HG03565 (cell line): ENCODE results near the gene SEMA6A.
"Not testable (repeated sequence)": the region's sequence is repeated elsewhere in the genome, so short reads cannot be mapped to it uniquely, and the experiment has no call there.

Experiments
- ATAC-seq: cut with Tn5 transposase; IDR thresholded peaks from one replicate; pipeline ENCODE4 v1.9.1; 2021; ENCODE audit warnings: mild to moderate bottlenecking, moderate library complexity; ENCODE audit not compliant: unreplicated experiment

SEMA6A gene

DNA sequence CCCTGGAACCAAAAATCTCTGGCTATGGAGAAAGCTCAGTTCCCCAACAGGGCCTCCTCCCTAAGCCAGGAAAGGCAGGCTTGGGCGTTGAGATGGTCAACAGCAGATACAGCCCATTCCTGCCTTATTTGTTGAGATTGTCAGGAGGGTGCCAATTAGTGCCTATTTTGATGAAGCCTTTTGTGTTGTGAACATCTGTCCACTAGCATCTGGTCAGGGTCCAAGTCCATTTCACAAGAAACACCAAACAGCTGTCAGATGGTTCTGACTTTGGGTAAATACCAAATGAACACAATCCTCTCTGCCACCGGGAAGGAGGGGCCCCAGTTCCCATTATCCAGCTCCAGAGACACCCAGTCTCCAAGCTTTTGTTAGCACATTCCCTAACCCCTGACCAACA is 19.9 kb downstream of the SEMA6A start:
- ATAC-seq = no peak

DNA sequence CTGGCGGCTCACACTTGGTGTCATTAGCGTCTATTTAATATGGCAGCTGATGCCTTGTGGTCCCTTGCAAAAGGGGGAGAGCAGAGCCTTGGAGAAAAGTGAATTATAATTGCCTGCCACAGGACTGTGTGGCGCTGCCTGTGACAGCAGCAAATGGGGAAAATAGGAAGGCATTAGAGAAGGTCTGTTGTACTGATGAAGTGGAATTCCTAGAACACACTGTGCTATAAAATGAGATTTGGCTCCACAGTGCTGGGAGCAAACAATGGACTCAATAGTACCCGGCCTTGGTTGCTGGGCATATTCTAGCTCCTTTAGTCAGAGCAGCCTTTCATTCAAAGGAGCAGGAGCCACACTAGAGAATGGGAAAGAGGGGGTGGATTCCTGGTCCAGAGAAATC is 21.3 kb downstream of the SEMA6A start:
- ATAC-seq = no peak

DNA sequence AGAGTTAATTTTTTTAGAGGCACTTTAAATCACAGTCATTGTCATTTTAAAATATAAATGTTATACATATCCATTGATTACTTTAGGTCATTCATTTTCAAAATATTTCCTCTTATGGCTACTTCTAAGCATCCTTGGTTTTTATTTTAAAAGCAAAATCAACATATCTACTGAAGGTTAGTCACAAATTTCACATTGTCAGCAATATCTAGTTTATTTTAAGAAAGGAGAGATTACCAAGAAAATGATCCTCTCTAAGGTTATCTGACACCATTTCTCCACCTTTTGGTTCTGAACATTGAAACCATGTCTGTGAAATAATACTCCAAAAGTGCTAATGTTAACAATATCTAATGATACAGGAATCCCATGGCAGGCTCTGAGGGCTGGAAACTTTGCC is 24.5 kb downstream of the SEMA6A start:
- no peak for ATAC-seq

GRCh38 chr5:116546743-116547124 is 27.9 kb downstream of the SEMA6A start:
- no peak for ATAC-seq

- no peak for ATAC-seq
Observed at GRCh38 chr5:116546033-116546742, 28.4 kb downstream of the SEMA6A start.

DNA sequence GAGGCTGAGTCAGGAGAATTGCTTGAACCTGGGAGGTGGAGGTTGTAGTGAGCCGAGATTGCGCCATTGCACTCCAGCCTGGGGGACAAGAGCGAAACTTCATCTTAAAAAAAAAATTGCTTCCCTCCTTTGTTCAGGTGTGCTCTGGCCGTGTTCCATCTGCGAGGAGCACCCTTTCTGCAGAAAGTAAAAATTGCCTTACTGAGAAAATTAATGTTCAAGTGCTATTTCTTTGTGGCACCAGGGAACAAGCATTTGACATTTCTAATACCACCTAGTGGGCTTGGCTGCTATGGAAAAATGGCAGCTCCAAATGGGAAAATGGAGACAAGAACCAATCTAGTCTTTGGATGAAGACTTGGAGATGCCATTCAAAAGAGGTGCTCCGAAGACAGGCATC is 29.2 kb downstream of the SEMA6A start:
- not testable (repeated sequence) for ATAC-seq

DNA sequence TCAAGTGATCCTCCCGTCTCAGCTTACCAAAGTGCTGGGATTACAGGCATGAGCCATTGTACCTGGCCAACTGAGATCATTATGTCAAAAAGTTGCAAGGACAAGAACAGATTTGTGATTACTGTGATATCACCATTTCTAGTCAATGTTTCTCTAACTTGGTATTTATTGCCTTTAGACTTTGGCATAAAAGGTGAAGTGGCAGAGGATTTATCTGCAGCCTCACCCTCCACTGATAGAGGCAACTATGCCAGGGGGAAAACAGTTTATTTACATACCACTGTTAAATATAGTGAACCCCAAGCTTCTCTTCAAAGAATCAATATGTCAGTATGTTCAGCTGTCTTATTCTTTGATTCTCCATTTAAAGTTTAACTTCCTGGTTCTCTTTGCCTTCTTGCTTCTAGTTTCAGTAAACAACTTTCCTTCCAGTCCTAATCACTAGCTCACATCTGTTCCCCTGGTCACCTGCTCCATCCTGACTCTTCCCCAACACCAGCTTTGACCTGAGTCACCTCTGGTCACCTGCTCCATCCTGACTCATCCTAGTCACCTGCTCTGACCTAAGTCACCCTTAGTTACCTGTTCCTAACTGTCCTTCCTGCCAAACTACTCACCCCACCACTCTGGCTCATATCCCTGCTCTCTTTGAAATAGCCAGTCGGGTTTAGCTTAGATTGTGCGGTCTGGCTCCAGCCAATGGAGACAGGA is 29.9 kb downstream of the SEMA6A start:
- no peak for ATAC-seq

GRCh38 chr5:116543501-116543900 is 31.1 kb downstream of the SEMA6A start:
- no peak for ATAC-seq

DNA sequence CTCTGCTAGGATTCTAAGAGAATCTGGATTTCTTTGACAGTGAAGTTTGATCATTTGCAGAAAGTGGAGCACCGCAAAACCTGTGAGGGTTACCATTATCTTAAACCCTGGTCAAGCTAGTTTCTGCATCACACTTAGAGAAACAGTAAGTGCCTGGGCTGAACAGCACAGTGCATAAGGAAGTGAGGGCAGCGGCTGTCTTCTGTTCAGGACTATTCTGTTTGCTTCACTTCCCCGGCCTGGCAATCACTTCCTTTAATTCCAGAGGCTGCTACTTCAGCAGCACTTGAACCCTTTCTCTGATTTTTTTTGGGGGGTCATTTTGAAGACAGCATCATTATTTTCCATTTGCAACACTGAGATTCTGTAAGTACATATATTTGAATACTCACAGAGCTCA is 32.0 kb downstream of the SEMA6A start:
- ATAC-seq = no peak

DNA sequence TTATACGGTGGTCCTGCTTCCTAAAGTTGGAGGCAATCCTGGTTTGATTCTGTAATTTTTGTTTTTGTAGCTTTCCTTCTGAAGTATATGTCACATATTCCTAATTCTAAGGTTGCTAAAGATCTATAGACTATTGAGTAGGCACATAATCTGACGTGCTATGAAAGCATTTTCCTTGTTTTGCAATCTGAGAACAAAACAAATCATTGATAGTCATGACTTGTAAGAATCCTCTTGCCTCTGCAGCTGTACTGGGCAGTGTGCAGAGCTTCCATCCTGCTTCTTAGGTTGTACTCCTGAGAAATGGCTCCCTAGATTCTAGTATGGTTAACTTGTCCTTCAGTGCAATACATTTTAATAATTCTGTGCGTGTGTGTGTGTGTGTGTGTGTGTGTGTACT is 35.4 kb downstream of the SEMA6A start:
- ATAC-seq = no peak

DNA sequence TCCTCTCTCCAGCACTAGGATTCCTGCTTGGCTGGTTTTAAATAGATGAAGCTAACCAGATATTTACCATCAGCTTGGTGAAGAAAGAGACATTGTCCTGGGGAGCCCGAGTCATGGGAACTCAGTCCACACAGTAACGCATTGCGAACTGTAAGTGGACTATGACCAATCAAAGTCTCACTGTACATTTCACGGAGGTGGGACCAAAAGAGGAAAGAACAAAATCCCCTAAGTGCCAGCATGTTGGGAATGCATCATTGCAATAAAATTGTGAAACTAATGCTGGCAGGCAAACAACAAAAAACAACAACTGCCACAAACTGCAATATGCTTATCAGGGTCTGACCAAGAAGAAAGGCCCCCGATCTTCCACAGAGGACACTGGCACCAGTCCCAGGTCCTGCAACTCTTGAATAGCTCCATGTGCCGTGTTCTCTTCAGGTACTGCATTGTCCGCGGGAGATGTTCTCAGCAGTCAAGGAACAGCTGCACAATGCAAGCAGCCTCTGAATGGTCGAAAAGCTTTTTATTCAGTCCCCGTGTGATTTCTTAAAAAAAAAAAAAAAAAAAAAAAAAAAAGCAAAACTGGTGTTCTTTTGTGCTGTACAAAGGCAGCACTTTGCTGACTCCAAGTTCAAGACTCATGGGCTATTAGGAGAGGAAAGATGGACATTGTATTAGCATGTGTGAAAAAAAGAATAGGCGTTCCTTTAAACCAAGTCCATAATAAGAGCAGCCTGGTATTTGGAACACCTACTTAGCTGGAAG is 38.1 kb downstream of the SEMA6A start:
- ATAC-seq = no peak

DNA sequence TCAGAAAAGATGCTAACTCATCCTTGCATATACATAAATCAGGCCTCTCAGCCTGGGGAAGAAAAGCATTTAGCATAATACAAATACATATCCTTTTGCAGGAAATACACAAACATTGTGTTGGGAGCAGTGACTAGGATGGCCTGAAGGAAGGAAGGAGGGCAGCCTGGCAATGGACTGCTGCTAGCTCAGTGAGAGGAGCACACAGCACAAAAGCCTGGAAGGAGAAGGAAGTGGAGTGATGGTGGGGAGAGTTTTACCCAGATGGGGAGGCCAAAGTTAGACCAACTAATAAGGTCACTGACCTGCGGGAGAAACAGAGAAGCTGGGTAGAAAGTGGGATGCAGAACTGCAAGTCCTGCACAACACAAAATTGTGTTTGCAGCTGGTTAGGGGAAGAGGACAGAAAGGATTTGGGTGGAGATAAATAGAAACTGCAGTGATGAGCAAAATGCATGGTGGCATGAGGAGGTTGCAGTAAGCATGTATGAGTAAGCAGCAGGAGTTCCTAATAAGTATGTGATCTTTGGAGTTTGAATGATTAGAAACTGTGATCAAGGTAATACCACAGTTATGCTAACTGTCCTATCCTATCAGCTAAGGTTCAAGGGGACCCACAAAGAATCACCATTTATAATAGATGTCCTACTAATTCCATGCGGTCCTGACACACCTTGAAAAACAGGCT is 39.5 kb downstream of the SEMA6A start:
- no peak for ATAC-seq

- ATAC-seq = no peak
Observed at GRCh38 chr5:116532762-116533525, 41.7 kb downstream of the SEMA6A start.

DNA sequence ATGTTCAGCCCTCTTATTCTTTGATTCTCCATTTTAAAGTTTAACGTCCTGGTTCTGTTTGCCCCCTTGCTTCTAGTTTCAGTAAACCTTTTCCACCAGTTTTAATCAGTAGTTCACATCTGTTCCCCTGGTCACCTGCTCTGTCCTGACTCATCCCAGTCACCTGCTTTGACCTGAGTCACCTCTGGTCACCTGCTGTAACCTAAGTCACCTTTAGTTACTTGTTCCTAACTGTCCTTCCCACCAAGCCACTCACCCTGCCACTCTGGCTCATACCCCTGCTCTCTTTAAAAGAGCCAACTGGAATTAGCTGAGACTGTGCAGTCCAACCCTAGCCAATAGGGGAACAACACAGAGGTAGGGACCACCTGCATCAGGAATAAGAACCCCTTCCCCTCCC is 43.0 kb downstream of the SEMA6A start:
- no peak for ATAC-seq

GRCh38 chr5:116531117-116531516 is 43.5 kb downstream of the SEMA6A start:
- ATAC-seq = no peak

DNA sequence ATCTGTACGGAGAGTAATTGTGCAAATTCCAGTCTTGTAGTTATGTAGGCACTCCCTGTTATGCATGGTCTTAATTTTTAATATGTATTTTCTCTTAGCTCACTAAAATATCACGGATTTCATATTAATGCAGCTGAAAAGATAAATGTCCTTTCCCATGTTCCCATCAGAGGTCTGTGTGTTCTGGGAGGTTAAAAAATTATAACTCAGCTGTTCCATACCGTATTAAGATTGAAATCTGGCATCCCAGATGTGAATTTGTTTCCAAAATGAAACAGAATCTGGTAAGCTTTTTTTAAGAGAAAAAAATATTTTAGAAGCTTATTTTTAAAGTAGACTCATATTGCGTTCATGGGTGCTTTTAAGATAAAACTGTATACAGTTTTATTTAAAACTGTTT is 44.3 kb downstream of the SEMA6A start:
- ATAC-seq = no peak

DNA sequence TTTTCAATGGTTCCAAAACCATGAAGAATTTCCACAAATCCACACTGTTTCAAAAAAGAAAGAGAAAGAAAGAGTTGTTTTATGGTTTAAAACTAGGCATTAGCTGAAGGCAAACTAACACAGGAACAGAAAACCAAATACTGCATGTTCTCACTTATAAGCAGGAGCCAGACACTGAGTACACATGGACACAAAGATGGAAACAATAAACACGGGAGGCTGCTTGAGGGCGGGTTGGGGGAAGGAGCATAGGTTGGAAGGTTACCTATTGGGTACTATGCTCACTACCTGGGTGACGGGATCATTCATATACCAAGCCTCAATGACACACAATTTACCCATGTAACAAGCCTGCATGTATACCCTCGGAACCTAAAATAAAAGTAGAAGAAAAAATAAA is 45.0 kb downstream of the SEMA6A start:
- no peak for ATAC-seq

GRCh38 chr5:116528519-116529234 is 45.9 kb downstream of the SEMA6A start:
- ATAC-seq = no peak

- ATAC-seq = no peak
Observed at GRCh38 chr5:116527582-116527981, 47.0 kb downstream of the SEMA6A start.

GRCh38 chr5:116525674-116526073 is 48.9 kb downstream of the SEMA6A start:
- ATAC-seq = no peak
